ENCODE data around the gene ARCN1. TPM values are rescaled to one million over a fixed set of nuclear protein-coding genes. Genes with fewer than 3 reads are reported as not detected.

Gene ARCN1
- total RNA-seq, 4 donors from 2014 or later = 75.3 to 227 (median 96.2) TPM

DNA sequence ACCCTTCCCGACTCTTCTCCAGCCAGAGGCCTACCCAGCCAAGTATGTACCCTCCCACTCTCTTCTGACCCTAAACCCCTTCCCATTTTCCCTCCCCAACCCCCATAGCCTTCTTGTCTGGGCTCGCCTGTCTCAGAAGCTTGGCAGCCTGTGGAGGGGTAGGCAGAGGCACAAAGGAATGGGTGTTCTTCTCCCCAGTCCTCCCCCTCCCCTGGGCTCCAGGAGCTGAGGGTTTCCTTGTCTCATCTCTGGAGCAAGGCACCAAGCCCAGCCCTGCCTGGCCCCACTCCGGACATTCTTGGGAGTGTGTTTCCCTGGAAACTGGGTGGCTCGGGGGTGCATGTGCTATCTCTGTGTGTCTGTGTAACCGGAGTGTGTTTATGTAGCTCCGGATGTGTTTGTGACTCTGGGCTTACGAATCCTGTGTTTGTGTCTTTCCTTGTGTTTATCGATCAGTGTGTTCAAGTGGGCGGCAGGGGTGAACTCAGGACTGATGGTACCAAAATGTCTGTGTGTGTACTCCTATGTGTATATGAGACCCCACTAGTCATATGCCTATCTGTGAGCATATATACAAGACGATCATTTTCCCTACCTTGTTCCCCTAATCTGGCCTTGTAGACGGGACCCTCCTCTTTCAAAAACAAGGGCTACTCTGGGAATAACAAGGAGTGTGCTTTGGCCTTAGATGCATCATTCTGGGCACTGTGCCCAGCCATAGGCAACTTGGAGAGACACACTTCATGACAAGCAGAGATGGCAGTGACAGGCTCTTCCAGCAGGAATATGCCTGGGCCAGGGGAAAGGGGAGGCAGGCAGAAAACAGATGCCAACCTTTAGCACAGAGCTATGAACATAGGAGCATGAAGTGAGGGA is 46.1 kb downstream of the ARCN1 start:
- no peak for TF ChIP-seq CTCF (IDR thresholded peaks at IDR 0.05; ENCODE audit: low read depth)

GRCh38 chr11:118618991-118619375 is 46.8 kb downstream of the ARCN1 start:
- no peak for TF ChIP-seq CTCF (IDR thresholded peaks at IDR 0.05; ENCODE audit: low read depth)

GRCh38 chr11:118619444-118620197 is 47.4 kb downstream of the ARCN1 start:
- no peak for TF ChIP-seq CTCF (IDR thresholded peaks at IDR 0.05; ENCODE audit: low read depth)

DNA sequence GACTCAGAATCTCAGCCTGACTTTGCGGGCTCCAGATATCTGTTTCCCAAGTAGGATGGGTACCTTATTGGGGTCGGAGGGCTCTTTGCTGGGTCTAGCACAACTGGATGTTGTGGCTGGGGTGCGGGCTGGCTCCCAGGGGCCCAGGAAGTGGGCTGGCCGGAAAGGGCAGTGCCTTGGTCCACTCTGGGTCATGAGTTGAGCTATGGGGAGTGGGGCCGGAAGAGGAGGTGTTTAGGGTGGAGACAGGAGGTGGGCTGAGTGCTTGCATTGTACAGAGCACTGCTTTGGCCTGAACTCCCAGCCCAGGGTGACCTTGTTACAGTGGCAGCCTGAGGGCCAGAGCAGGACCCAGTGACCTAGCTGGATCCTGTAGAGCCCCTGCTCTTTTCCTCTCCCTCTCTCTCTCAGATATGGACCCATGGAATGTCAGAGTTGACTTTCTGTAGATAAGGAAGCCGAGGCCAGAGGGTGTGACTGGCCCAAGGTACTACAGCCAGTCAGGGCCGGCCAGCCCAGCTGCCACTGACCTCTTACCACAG is 48.4 kb downstream of the ARCN1 start:
- TF ChIP-seq CTCF (IDR thresholded peaks at IDR 0.05; ENCODE audit: low read depth) = no peak

GRCh38 chr11:118621071-118621783 is 49.0 kb downstream of the ARCN1 start:
- TF ChIP-seq CTCF (IDR thresholded peaks at IDR 0.05; ENCODE audit: low read depth) = no peak

- TF ChIP-seq CTCF (IDR thresholded peaks at IDR 0.05; ENCODE audit: low read depth) = no peak
Measured at GRCh38 chr11:118621784-118622375, 49.7 kb downstream of the ARCN1 start.

Measured in subcutaneous adipose tissue (tissue), 4 donors.